NB4 (cell line): Measurements from ENCODE around the gene RTN4.
"Not testable (repeated sequence)": the region's sequence is repeated elsewhere in the genome, so short reads cannot be mapped to it uniquely, and the experiment has no call there.

Source experiments
- DNase-seq: peaks from one replicate; pipeline ENCODE4 v3.0.0; 2010; ENCODE audit warnings: low read depth
- H3K4me3 ChIP-seq: one replicate; pipeline ENCODE4 v1.5.1; 2011; ENCODE audit warnings: mild to moderate bottlenecking, low read depth, low read length, moderate library complexity
- CTCF ChIP-seq: IDR thresholded peaks from one replicate; pipeline ENCODE4 v1.5.1; 2012; ENCODE audit warnings: low read depth, low read length
- MYC ChIP-seq: IDR thresholded peaks from 2 replicates; pipeline ENCODE4 v1.6.1; 2011; ENCODE audit warnings: low read depth, low read length
- POLR2A ChIP-seq: IDR thresholded peaks from 2 replicates; pipeline ENCODE4 v1.6.1; 2011; ENCODE audit warnings: mild to moderate bottlenecking; ENCODE audit not compliant: insufficient read length; ENCODE audit errors: extremely low read depth
- TF ChIP-seq, protein P1 (sequence below): IDR thresholded peaks from 2 replicates; pipeline ENCODE4 v1.6.1; 2011; ENCODE audit warnings: low read depth, low read length

RTN4 gene

GRCh38 chr2:55061523-55062344 lies 11.5 kb upstream of the RTN4 start:
- no peak for DNase-seq
- TF ChIP-seq, protein P1, sequence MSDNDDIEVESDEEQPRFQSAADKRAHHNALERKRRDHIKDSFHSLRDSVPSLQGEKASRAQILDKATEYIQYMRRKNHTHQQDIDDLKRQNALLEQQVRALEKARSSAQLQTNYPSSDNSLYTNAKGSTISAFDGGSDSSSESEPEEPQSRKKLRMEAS = no peak
- H3K4me3 ChIP-seq = no peak overlapping the region

DNA sequence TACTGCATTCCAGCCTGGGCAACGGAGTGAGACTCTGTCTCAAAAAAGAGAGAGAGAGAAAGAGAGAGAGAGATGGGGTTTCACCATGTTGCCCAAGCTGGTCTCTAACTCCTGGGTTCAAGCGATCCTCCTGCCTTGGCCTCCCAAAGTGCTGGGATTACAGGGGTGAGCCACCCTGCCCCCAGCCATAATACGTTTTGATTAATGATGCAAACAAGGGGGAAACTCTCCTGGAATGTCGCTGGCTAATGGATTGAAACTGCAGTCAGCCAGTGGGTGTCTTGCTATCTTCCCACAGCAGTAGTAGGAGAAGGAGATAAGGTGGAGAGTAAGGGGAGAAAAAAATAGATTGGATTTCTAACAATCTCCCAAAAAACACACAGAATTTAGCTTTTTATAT lies 9.5 kb upstream of the RTN4 start:
- TF ChIP-seq POLR2A = no peak
- DNase-seq = no peak
- no peak overlapping the region for H3K4me3 ChIP-seq

- no peak for TF ChIP-seq MYC
- no peak for TF ChIP-seq CTCF
- no peak for TF ChIP-seq POLR2A
- TF ChIP-seq, protein P1 = no peak
- no peak overlapping the region for H3K4me3 ChIP-seq
- DNase-seq = no peak
Measured at GRCh38 chr2:55057474-55057873, 7.2 kb upstream of the RTN4 start.

DNA sequence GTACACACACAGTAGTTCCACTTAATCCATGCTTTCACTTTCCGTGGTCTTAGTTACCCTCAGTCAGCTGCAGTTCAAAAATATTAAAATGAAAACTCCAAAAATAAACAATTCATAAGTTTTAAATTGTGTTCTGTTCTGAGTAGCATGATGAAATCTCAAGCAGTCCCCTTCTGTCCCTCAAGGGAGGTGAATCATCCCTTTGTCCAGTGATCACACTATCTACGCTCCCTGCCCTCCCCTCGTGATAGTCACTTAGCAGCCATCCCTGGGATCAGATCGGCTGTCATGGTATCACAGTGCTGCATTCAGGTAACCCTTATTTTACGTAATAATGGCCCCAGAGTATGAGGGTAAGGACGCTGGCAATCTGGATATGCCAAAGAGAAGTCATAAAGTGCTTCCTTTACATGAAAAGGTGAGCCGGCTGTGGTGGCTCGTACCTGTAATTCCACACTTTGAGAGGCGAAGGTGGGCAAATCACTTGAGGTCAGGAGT lies 5.8 kb upstream of the RTN4 start:
- no peak overlapping the region for H3K4me3 ChIP-seq
- TF ChIP-seq CTCF (no peak), POLR2A (no peak), MYC (no peak)
- TF ChIP-seq, protein P1 = no peak
- peak; percentile 87 for DNase-seq

GRCh38 chr2:55054106-55054875 lies 4.0 kb upstream of the RTN4 start:
- TF ChIP-seq MYC = no peak
- TF ChIP-seq, protein P1 = no peak
- TF ChIP-seq POLR2A = no peak
- no peak for TF ChIP-seq CTCF
- no peak for DNase-seq

GRCh38 chr2:55053225-55053624 lies 3.0 kb upstream of the RTN4 start:
- not testable (repeated sequence) for H3K4me3 ChIP-seq, DNase-seq

More at GRCh38 chr2:55054106-55054875, 4.0 kb upstream of the RTN4 start:
- no peak overlapping the region for H3K4me3 ChIP-seq
